HCT116 (cell line): ENCODE measurements around the gene HUS1. TPM values are rescaled to one million over a fixed set of nuclear protein-coding genes. Genes with fewer than 3 reads are reported as not detected.

Experiments used
- ATAC-seq: fragments of 200-7000 bp; cut with Tn5 transposase; 2 replicates; pipeline ENCODE4 v1.9.1; 2020; ENCODE audit warnings: mild to moderate bottlenecking, moderate library complexity
- BruUV-seq: library from RNA; stranded (reverse); fragments of 400-500 nt; replicated peaks from 2 replicates; lab custom pipeline; 2021; lab: Mats Ljungman, UMichigan
- CTCF ChIA-PET: fragments of 300-600 bp; sonication (Branson Sonifier 250); formaldehyde crosslinking; loops from one replicate; lab custom pipeline; 2021; ENCODE audit warnings: antibody characterized with exemption; lab: Charles Lee
- POLR2A ChIA-PET: fragments of 300-600, 350-600 bp; sonication (Branson Sonifier 250); formaldehyde crosslinking; loops from one replicate; lab custom pipeline; 2021; ENCODE audit warnings: antibody characterized with exemption; lab: Charles Lee
- RAD21 ChIA-PET, 2 experiments: fragments of 300-600 bp; sonication (Branson Sonifier 250); formaldehyde crosslinking; loops; one replicate each; lab custom pipeline; 2023; ENCODE audit warnings: low total read pairs in 2 of 2; ENCODE audit not compliant: uncharacterized antibody in 2 of 2, unreplicated experiment in 2 of 2, low non-redundant PET in 1 of 2; lab: Charles Lee
- DNase-seq: peaks from one replicate; pipeline ENCODE4 v3.0.0-alpha.2; 2010; ENCODE audit warnings: low read depth, low spot score
- H2AFZ ChIP-seq: fragments of 200-600 bp; shearing (Covaris generic), sonication (generic); 2 replicates; pipeline ENCODE4 v1.6.1; 2017; ENCODE audit warnings: low read depth, mixed run types, mixed read lengths, antibody characterized with exemption, low read length; ENCODE audit not compliant: poor library complexity, severe bottlenecking
- H3K27ac ChIP-seq: 2 replicates; pipeline ENCODE4 v1.5.1; 2012; ENCODE audit warnings: low read depth, low read length
- H3K27me3 ChIP-seq: fragments of 200-600 bp; sonication (generic); 2 replicates; pipeline ENCODE4 v1.6.1; 2016; ENCODE audit warnings: mixed run types, low read length, mixed read lengths; ENCODE audit not compliant: insufficient read depth
- H3K36me3 ChIP-seq, 2 experiments: fragments of 200-500 bp in 1 of 2; fragments of 200-600 bp in 1 of 2; sonication (Bioruptor generic) in 1 of 2; sonication (generic) in 1 of 2; 2 replicates each; pipeline versions ENCODE4 v1.5.1 to v1.6.1; 2014 to 2016; ENCODE audit warnings: low read length in 2 of 2, inconsistent platforms in 1 of 2, mixed read lengths in 1 of 2, mixed run types in 1 of 2; ENCODE audit not compliant: insufficient read depth in 2 of 2, control insufficient read depth in 1 of 2
- H3K4me1 ChIP-seq, 2 experiments: fragments of 200-600 bp in 1 of 2; sonication (generic) in 1 of 2; 2 replicates each; pipeline versions ENCODE4 v1.5.1 to v1.6.1; 2012 to 2017; ENCODE audit warnings: low read length in 2 of 2, inconsistent platforms in 1 of 2, mild to moderate bottlenecking in 1 of 2, mixed read lengths in 1 of 2, mixed run types in 1 of 2, moderate library complexity in 1 of 2; ENCODE audit not compliant: insufficient read depth in 2 of 2, control insufficient read depth in 1 of 2
- H3K4me2 ChIP-seq: fragments of 200-600 bp; sonication (generic); 2 replicates; pipeline ENCODE4 v1.6.1; 2017; ENCODE audit warnings: mixed run types, low read length, mixed read lengths
- H3K4me3 ChIP-seq, 2 experiments: fragments of 200-600 bp in 1 of 2; sonication (generic) in 1 of 2; replicated peaks in 1 of 2; 2 replicates each; pipeline ENCODE4 v1.5.1; 2011 to 2016; ENCODE audit warnings: low read length in 2 of 2, control low read depth in 1 of 2, low read depth in 1 of 2, mild to moderate bottlenecking in 1 of 2, mixed read lengths in 1 of 2, mixed run types in 1 of 2
- H3K79me2 ChIP-seq: fragments of 200-600 bp; sonication (generic); 2 replicates; pipeline ENCODE4 v1.6.1; 2017; ENCODE audit warnings: mild to moderate bottlenecking, mixed run types, low read length, moderate library complexity, mixed read lengths; ENCODE audit not compliant: insufficient read depth
- H3K9ac ChIP-seq: fragments of 200-600 bp; sonication (generic); 2 replicates; pipeline ENCODE4 v1.6.1; 2016; ENCODE audit warnings: low read length, mixed read lengths
- H3K9me2 ChIP-seq: fragments of 200-600 bp; sonication (generic), shearing (Covaris generic); 2 replicates; pipeline ENCODE4 v1.6.1; 2017; ENCODE audit warnings: mixed run types, mild to moderate bottlenecking, moderate library complexity; ENCODE audit not compliant: insufficient read depth
- H3K9me3 ChIP-seq, 2 experiments: fragments of 200-500 bp in 1 of 2; fragments of 200-600 bp in 1 of 2; sonication (Bioruptor generic) in 1 of 2; sonication (generic) in 1 of 2; 2 replicates each; pipeline ENCODE4 v1.6.1; 2014 to 2017; ENCODE audit warnings: low read length in 2 of 2, mixed read lengths in 2 of 2, inconsistent platforms in 1 of 2, low read depth in 1 of 2, mild to moderate bottlenecking in 1 of 2, mixed run types in 1 of 2, moderate library complexity in 1 of 2; ENCODE audit not compliant: control insufficient read depth in 1 of 2, insufficient read depth in 1 of 2
- H4K20me1 ChIP-seq: fragments of 200-600 bp; sonication (generic), shearing (Covaris generic); 2 replicates; pipeline ENCODE4 v1.6.1; 2017; ENCODE audit warnings: mixed run types, mild to moderate bottlenecking, moderate library complexity; ENCODE audit not compliant: insufficient read depth
- CTCF ChIP-seq, 3 experiments: fragments of 200-600 bp in 1 of 3; sonication (generic) in 1 of 3; IDR thresholded peaks in 2 of 3; conservative IDR thresholded peaks in 1 of 3; 2 replicates each; pipeline ENCODE4 v1.5.1; 2012 to 2017; ENCODE audit warnings: low read depth in 2 of 3, low read length in 2 of 3, antibody characterized with exemption in 1 of 3, borderline replicate concordance in 1 of 3, control low read depth in 1 of 3, mild to moderate bottlenecking in 1 of 3, mixed read lengths in 1 of 3, mixed run types in 1 of 3, moderate library complexity in 1 of 3; ENCODE audit not compliant: insufficient read depth in 1 of 3
- ELF1 ChIP-seq: IDR thresholded peaks from 2 replicates; pipeline ENCODE4 v1.6.1; 2012; ENCODE audit warnings: low read depth, borderline replicate concordance
- EZH2phosphoT487 ChIP-seq: fragments of 200-600 bp; IDR thresholded peaks from 2 replicates; pipeline ENCODE4 v1.6.1; 2018; ENCODE audit warnings: antibody characterized with exemption, borderline replicate concordance
- FOSL1 ChIP-seq: IDR thresholded peaks from 2 replicates; pipeline ENCODE4 v1.6.1; 2012; ENCODE audit warnings: low read depth
- MAX ChIP-seq: IDR thresholded peaks from 2 replicates; pipeline ENCODE4 v1.6.1; 2012
- POLR2A ChIP-seq: IDR thresholded peaks from 2 replicates; pipeline ENCODE4 v1.7.0; 2011; ENCODE audit warnings: borderline replicate concordance; ENCODE audit not compliant: insufficient read depth, insufficient read length; ENCODE audit errors: extremely low read depth
- POLR2AphosphoS5 ChIP-seq: IDR thresholded peaks from 2 replicates; pipeline ENCODE4 v1.6.1; 2011; ENCODE audit warnings: mild to moderate bottlenecking, low read depth, low read length, moderate library complexity
- RAD21 ChIP-seq: IDR thresholded peaks from 2 replicates; pipeline ENCODE4 v1.6.1; 2012; ENCODE audit warnings: low read depth, mild to moderate bottlenecking
- SP1 ChIP-seq: IDR thresholded peaks from 2 replicates; pipeline ENCODE4 v1.6.1; 2012; ENCODE audit warnings: low read depth
- SRF ChIP-seq: IDR thresholded peaks from 2 replicates; pipeline ENCODE4 v1.6.1; 2012; ENCODE audit warnings: low read depth
- TCF7L2 ChIP-seq: IDR thresholded peaks from 2 replicates; pipeline ENCODE4 v1.7.0; 2011; ENCODE audit warnings: borderline replicate concordance, inconsistent platforms; ENCODE audit not compliant: insufficient read depth, insufficient read length; ENCODE audit errors: extremely low read depth
- intact Hi-C: fragments of 100-400 bp; cut with micrococcal nuclease; formaldehyde crosslinking; loops from 2 replicates; pipeline ENCODE4 v1.10.0; 2022
- total RNA-seq: library from RNA; stranded (reverse); gene quantifications from one replicate; pipeline ENCODE4 v1.2.1, GENCODE V29; 2021; ENCODE audit not compliant: unreplicated experiment

Gene HUS1
- total RNA-seq, 1 experiment from 2014 or later, result 30.0 TPM

GRCh38 chr7:47932466-47933037 is 46.9 kb downstream of the HUS1 start:
- Histone ChIP-seq H3K4me1 (no peaks in the 10 kb centered on the region), H3K27ac (no peak overlapping the region), H4K20me1 (no peaks in the 10 kb centered on the region), H3K4me2 (no peak overlapping the region), H3K9ac (no peak overlapping the region), H3K79me2 (no peaks in the 10 kb centered on the region), H3K4me3 (no peak overlapping the region), H3K9me3 (no peaks in the 10 kb centered on the region), H2AFZ (no peak overlapping the region), H3K27me3 (no peaks in the 10 kb centered on the region), H3K9me2 (no peaks in the 10 kb centered on the region), H3K36me3 (no peaks in the 10 kb centered on the region)
- POLR2A ChIA-PET, result no interaction called here
- no TSS peak for BruUV-seq
- RAD21 ChIA-PET, result no interaction called here
- TF ChIP-seq SRF (no peak), RAD21 (no peak), MAX (no peak), FOSL1 (no peak), SP1 (no peak), EZH2phosphoT487 (no peak), POLR2AphosphoS5 (no peak), ELF1 (no peak), TCF7L2 (no peak), POLR2A (no peak)
- no peak for ATAC-seq
- CTCF ChIA-PET, result interaction anchor here (1.5 kb wide), 1 partner anchor 177 kb away, joined by 3 read pairs; no protein-coding TSS in a partner anchor
- DNase-seq, result no peak
- intact Hi-C loops, result no loop called here

GRCh38 chr7:47932016-47932415 is 47.4 kb downstream of the HUS1 start:
- DNase-seq (no peak), ATAC-seq (no peak)
- no peak overlapping the region for H3K9ac ChIP-seq
- H3K27ac ChIP-seq, result no peak overlapping the region
- no peaks in the 10 kb centered on the region for H3K27me3 ChIP-seq
- H2AFZ ChIP-seq, result no peak overlapping the region
- no peak overlapping the region for H3K4me3 ChIP-seq
- H3K9me2 ChIP-seq, result no peaks in the 10 kb centered on the region
- no peaks in the 10 kb centered on the region for H3K79me2 ChIP-seq
- no TSS peak for BruUV-seq
- H3K36me3 ChIP-seq, result no peaks in the 10 kb centered on the region
- intact Hi-C loops, result no loop called here
- POLR2A ChIA-PET, result no interaction called here
- no peak for TF ChIP-seq CTCF (IDR thresholded peaks at IDR 0.05 in 2 of 3, conservative IDR thresholded peaks at IDR 0.05 in 1 of 3; ENCODE audit: borderline replicate concordance in 1 of 3, insufficient read depth in 1 of 3, low read depth in 2 of 3, low read length in 2 of 3)
- TF ChIP-seq SP1, result no peak
- no peak for TF ChIP-seq POLR2AphosphoS5
- H3K9me3 ChIP-seq, result no peaks in the 10 kb centered on the region
- no peak overlapping the region for H3K4me2 ChIP-seq
- RAD21 ChIA-PET, result no interaction called here
- CTCF ChIA-PET, result no interaction called here
- H3K4me1 ChIP-seq, result no peaks in the 10 kb centered on the region
- no peaks in the 10 kb centered on the region for H4K20me1 ChIP-seq
